Erythroblast (primary cell): ENCODE measurements around the gene MARK3.
"Not testable (repeated sequence)": the region's sequence is repeated elsewhere in the genome, so short reads cannot be mapped to it uniquely, and the experiment has no call there.

ENCODE experiments used
- DNase-seq, 2 experiments: peaks; one replicate each; lab custom pipeline; 2025; lab: John Stamatoyannopoulos, UW
- GATA1 ChIP-seq: IDR thresholded peaks from 2 replicates; pipeline ENCODE4 v1.6.1; 2011; ENCODE audit warnings: low read depth, mild to moderate bottlenecking, control low read depth, low read length, moderate library complexity
- POLR2A ChIP-seq: IDR thresholded peaks from 2 replicates; pipeline ENCODE4 v1.6.1; 2011; ENCODE audit warnings: mild to moderate bottlenecking, low read length

MARK3 gene

GRCh38 chr14:103353362-103353761 is 31.9 kb upstream of the MARK3 start:
- TF ChIP-seq POLR2A (no peak), GATA1 (no peak)
- DNase-seq, result peak in 1 of 2 experiments; percentile 58

GRCh38 chr14:103354141-103354540 is 31.1 kb upstream of the MARK3 start:
- TF ChIP-seq GATA1 (no peak), POLR2A (no peak)
- DNase-seq, result no peak

GRCh38 chr14:103356024-103356682 is 29.1 kb upstream of the MARK3 start:
- TF ChIP-seq POLR2A (no peak), GATA1 (no peak)

GRCh38 chr14:103357552-103357951 is 27.7 kb upstream of the MARK3 start:
- DNase-seq, result not testable (repeated sequence)

More at GRCh38 chr14:103356024-103356682, 29.1 kb upstream of the MARK3 start:
- DNase-seq, result peak; percentile 81

- no peak for TF ChIP-seq GATA1
- peak; percentile 56 for TF ChIP-seq POLR2A
- peak; percentile 87 to 92 for DNase-seq
Measured at GRCh38 chr14:103360548-103360947, 24.7 kb upstream of the MARK3 start.

GRCh38 chr14:103361867-103362266 is 23.3 kb upstream of the MARK3 start:
- TF ChIP-seq GATA1, result no peak
- TF ChIP-seq POLR2A, result no peak

GRCh38 chr14:103362780-103363179 is 22.4 kb upstream of the MARK3 start:
- DNase-seq, result peak; percentile 58 to 59
- TF ChIP-seq GATA1, result no peak
- TF ChIP-seq POLR2A, result no peak

More at GRCh38 chr14:103361867-103362266, 23.3 kb upstream of the MARK3 start:
- peak in 1 of 2 experiments; percentile 49 for DNase-seq

GRCh38 chr14:103366741-103367140 is 18.5 kb upstream of the MARK3 start:
- no peak for DNase-seq
- TF ChIP-seq POLR2A (no peak), GATA1 (no peak)

GRCh38 chr14:103367995-103368394 is 17.2 kb upstream of the MARK3 start:
- no peak for DNase-seq
- TF ChIP-seq POLR2A (no peak), GATA1 (no peak)

- TF ChIP-seq POLR2A (no peak), GATA1 (no peak)
- no peak for DNase-seq
Measured at GRCh38 chr14:103370087-103370486, 15.1 kb upstream of the MARK3 start.

GRCh38 chr14:103372017-103372416 is 13.2 kb upstream of the MARK3 start:
- no peak for DNase-seq

GRCh38 chr14:103372552-103373304 is 12.5 kb upstream of the MARK3 start:
- TF ChIP-seq GATA1 (no peak), POLR2A (no peak)
- DNase-seq, result peak; percentile 58 to 78

More at GRCh38 chr14:103372017-103372416, 13.2 kb upstream of the MARK3 start:
- TF ChIP-seq POLR2A, result no peak
- no peak for TF ChIP-seq GATA1

GRCh38 chr14:103374121-103374520 is 11.1 kb upstream of the MARK3 start:
- no peak for TF ChIP-seq POLR2A
- no peak for TF ChIP-seq GATA1
- DNase-seq, result no peak

GRCh38 chr14:103377522-103378037 is 7.6 kb upstream of the MARK3 start:
- no peak for DNase-seq
- TF ChIP-seq POLR2A, result no peak
- no peak for TF ChIP-seq GATA1
